Activated CD8-positive, alpha-beta T cell treated with anti-CD3 and anti-CD28 coated beads for 36 hours (primary cell): ENCODE results near the gene DEPP1. TPM values are rescaled to one million over a fixed set of nuclear protein-coding genes. Genes with fewer than 3 reads are reported as not detected.

Experiments
- ATAC-seq: fragments of 200-7000 bp; cut with Tn5 transposase; one replicate; pipeline ENCODE4 v1.10.0; 2021; ENCODE audit warnings: mild to moderate bottlenecking, moderate library complexity
- CTCF ChIA-PET: fragments of 350-600 bp; sonication (Branson Sonifier 250); formaldehyde crosslinking; loops from one replicate; lab custom pipeline; 2021; ENCODE audit warnings: antibody characterized with exemption; lab: Charles Lee
- POLR2A ChIA-PET: fragments of 350-600 bp; sonication (Branson Sonifier 250); formaldehyde crosslinking; loops from one replicate; lab custom pipeline; 2021; ENCODE audit warnings: antibody characterized with exemption; lab: Charles Lee
- DNase-seq: peaks from one replicate; pipeline ENCODE4 v3.0.0-alpha.2; 2020
- H3K27ac Mint-ChIP-seq: one replicate; pipeline ENCODE4 v1.8.0; 2021; ENCODE audit warnings: mild to moderate bottlenecking, mixed read lengths
- H3K27me3 Mint-ChIP-seq: one replicate; pipeline ENCODE4 v1.8.0; 2021; ENCODE audit warnings: mixed read lengths
- H3K36me3 Mint-ChIP-seq: one replicate; pipeline ENCODE4 v1.8.0; 2021; ENCODE audit warnings: low read depth, mixed read lengths
- H3K4me1 Mint-ChIP-seq: one replicate; pipeline ENCODE4 v1.8.0; 2021; ENCODE audit warnings: low read depth, mixed read lengths
- H3K4me3 Mint-ChIP-seq: one replicate; pipeline ENCODE4 v1.8.0; 2021; ENCODE audit warnings: mild to moderate bottlenecking, moderate library complexity, mixed read lengths
- H3K9me3 Mint-ChIP-seq: one replicate; pipeline ENCODE4 v1.8.0; 2021; ENCODE audit warnings: mixed read lengths
- intact Hi-C: fragments of 100-400 bp; cut with micrococcal nuclease; formaldehyde crosslinking; loops from one replicate; pipeline ENCODE4 v1.10.0; 2022
- total RNA-seq, 2 experiments: library from RNA; stranded (reverse); gene quantifications; one replicate each; pipeline ENCODE4 v1.2.3, GENCODE V29; 2021
- TF ChIP-seq, protein P1 (sequence below): fragments of 200-600 bp; IDR thresholded peaks from one replicate; pipeline ENCODE4 v1.8.0; 2022; ENCODE audit warnings: antibody characterized with exemption, mild to moderate bottlenecking

DEPP1 gene
- total RNA-seq, 2 experiments from 2014 or later: 0.16 to 0.27 TPM

GRCh38 chr10:44997105-44997748 lies 18.6 kb upstream of the DEPP1 start:
- Mint-ChIP-seq H3K27ac (no peak overlapping the region), H3K4me3 (no peak overlapping the region), H3K27me3 (no peaks in the 10 kb centered on the region), H3K4me1 (peaks cover 35% of the 10 kb centered on the region), H3K36me3 (peaks cover 8% of the 10 kb centered on the region), H3K9me3 (peaks cover 3% of the 10 kb centered on the region)
- ChIA-PET CTCF (no interaction called here), POLR2A (interaction anchor here (1.0 kb wide), 1 partner anchor 9 kb away, joined by 3 read pairs; no protein-coding TSS in a partner anchor)
- no peak for DNase-seq
- TF ChIP-seq, protein P1, sequence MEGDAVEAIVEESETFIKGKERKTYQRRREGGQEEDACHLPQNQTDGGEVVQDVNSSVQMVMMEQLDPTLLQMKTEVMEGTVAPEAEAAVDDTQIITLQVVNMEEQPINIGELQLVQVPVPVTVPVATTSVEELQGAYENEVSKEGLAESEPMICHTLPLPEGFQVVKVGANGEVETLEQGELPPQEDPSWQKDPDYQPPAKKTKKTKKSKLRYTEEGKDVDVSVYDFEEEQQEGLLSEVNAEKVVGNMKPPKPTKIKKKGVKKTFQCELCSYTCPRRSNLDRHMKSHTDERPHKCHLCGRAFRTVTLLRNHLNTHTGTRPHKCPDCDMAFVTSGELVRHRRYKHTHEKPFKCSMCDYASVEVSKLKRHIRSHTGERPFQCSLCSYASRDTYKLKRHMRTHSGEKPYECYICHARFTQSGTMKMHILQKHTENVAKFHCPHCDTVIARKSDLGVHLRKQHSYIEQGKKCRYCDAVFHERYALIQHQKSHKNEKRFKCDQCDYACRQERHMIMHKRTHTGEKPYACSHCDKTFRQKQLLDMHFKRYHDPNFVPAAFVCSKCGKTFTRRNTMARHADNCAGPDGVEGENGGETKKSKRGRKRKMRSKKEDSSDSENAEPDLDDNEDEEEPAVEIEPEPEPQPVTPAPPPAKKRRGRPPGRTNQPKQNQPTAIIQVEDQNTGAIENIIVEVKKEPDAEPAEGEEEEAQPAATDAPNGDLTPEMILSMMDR: no peak
- intact Hi-C loops: no loop called here
- ATAC-seq: no peak

DNA sequence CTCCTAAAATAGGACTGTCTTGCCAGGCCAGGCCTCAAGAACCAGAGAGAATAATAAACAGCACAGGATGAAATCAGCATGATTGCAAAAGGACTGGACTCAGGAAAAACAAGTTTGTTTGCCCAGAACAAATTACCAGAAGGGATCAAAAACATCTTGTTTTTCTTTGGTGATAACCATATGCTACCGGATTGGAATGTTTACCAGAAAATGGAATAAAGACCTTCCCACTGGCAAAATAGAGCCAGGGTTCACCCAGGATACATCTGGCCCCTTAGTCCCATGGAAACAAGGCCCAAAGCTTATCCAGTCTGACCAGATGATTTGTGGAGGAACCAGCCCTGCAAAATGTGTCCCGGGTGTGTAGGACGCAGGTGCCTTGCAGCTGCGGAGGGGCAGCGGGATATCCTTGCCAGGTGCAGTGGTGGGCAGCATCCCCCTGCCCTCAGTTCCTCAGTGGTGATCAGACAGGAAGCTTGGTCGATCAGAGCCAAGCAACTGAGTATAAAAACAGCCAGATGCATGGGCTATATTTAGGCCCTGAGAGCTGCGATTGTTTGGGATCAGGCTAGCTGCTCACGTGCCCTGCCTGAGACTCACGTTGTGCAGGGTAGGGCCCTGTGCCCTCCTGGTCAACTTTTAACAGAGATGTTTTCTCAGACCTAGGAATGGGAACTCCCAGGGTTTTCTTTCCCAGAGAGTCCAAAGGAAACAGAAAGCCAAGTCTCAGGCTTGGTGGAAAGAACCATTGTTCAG lies 17.5 kb upstream of the DEPP1 start:
- no peak overlapping the region for H3K27ac Mint-ChIP-seq
- intact Hi-C loops: no loop called here
- no peak for DNase-seq
- TF ChIP-seq, protein P1: no peak
- peaks cover 2% of the 10 kb centered on the region for H3K36me3 Mint-ChIP-seq
- ATAC-seq: no peak
- peaks cover 32% of the 10 kb centered on the region for H3K4me1 Mint-ChIP-seq
- ChIA-PET POLR2A (no interaction called here), CTCF (interaction anchor here (1.0 to 2.3 kb wide), 4 partner anchors 10 to 239 kb away, joined by 3 to 11 read pairs (median 5); no protein-coding TSS in a partner anchor)
- no peaks in the 10 kb centered on the region for H3K27me3 Mint-ChIP-seq
- no peak overlapping the region for H3K4me3 Mint-ChIP-seq
- peaks cover 3% of the 10 kb centered on the region for H3K9me3 Mint-ChIP-seq

GRCh38 chr10:44995581-44995913 lies 16.9 kb upstream of the DEPP1 start:
- ATAC-seq (no peak), DNase-seq (no peak)
- POLR2A ChIA-PET: no interaction called here
- H3K36me3 Mint-ChIP-seq: peaks cover 1% of the 10 kb centered on the region
- H3K27me3 Mint-ChIP-seq: no peaks in the 10 kb centered on the region
- no peak overlapping the region for H3K4me3 Mint-ChIP-seq
- H3K9me3 Mint-ChIP-seq: peaks cover 3% of the 10 kb centered on the region
- peaks cover 31% of the 10 kb centered on the region for H3K4me1 Mint-ChIP-seq
- CTCF ChIA-PET: interaction anchor here (1.0 to 2.3 kb wide), 5 partner anchors 10 to 240 kb away, joined by 3 to 11 read pairs (median 5); no protein-coding TSS in a partner anchor
- no peak overlapping the region for H3K27ac Mint-ChIP-seq
- TF ChIP-seq, protein P1: no peak
- intact Hi-C loops: no loop called here

- no peaks in the 10 kb centered on the region for H3K27me3 Mint-ChIP-seq
- H3K4me1 Mint-ChIP-seq: peaks cover 25% of the 10 kb centered on the region
- DNase-seq (no peak), ATAC-seq (no peak)
- H3K27ac Mint-ChIP-seq: no peak overlapping the region
- ChIA-PET CTCF (interaction anchor here (1.0 to 2.3 kb wide), 5 partner anchors 9 to 240 kb away, joined by 3 to 11 read pairs (median 5); no protein-coding TSS in a partner anchor), POLR2A (no interaction called here)
- peaks cover 3% of the 10 kb centered on the region for H3K9me3 Mint-ChIP-seq
- TF ChIP-seq, protein P1: no peak
- H3K4me3 Mint-ChIP-seq: no peak overlapping the region
- intact Hi-C loops: no loop called here
- H3K36me3 Mint-ChIP-seq: no peaks in the 10 kb centered on the region
Measured at GRCh38 chr10:44994752-44995530, 16.3 kb upstream of the DEPP1 start.
